Prostate gland (tissue), 2 donors: Measurements from ENCODE around the gene CD83. TPM values are rescaled to one million over a fixed set of nuclear protein-coding genes. Genes with fewer than 3 reads are reported as not detected.

Experiments
- DNase-seq: peaks from one replicate; pipeline ENCODE4 v3.0.0-alpha.2; 2019; ENCODE audit warnings: low spot score
- H3K27ac ChIP-seq, 2 donors: fragments of 200-600 bp; sonication (generic); 2 replicates each; pipeline ENCODE4 v1.5.1; 2017 to 2019
- H3K27me3 ChIP-seq: fragments of 200-600 bp; sonication (generic); replicated peaks from 2 replicates; pipeline ENCODE4 v1.5.1; 2019; ENCODE audit not compliant: insufficient read depth
- H3K36me3 ChIP-seq, 2 donors: fragments of 200-600 bp; sonication (generic); 1 replicate in 1 of 2; 2 replicates in 1 of 2; pipeline versions ENCODE4 v1.5.1 to v1.8.1; 2017 to 2019
- H3K4me1 ChIP-seq: fragments of 200-600 bp; sonication (generic); replicated peaks from 2 replicates; pipeline ENCODE4 v1.5.1; 2019
- H3K4me3 ChIP-seq, 2 donors: fragments of 200-600 bp; sonication (generic); 2 replicates each; pipeline ENCODE4 v1.5.1; 2017 to 2019
- H3K9me3 ChIP-seq: fragments of 200-600 bp; sonication (generic); 2 replicates; pipeline ENCODE4 v1.5.1; 2017
- POLR2A ChIP-seq: fragments of 450-650 bp; IDR thresholded peaks from one replicate; pipeline ENCODE4 v1.6.1; 2016; ENCODE audit warnings: antibody characterized with exemption, mild to moderate bottlenecking
- POLR2AphosphoS5 ChIP-seq: sonication (generic); formaldehyde crosslinking; IDR thresholded peaks from one replicate; pipeline ENCODE4 v1.6.1; 2017; ENCODE audit warnings: antibody characterized with exemption
- WGBS: methylation state at CpG from one replicate; pipeline ENCODE4 v1.1.5; 2018; 5-methylcytosine and 5-hydroxymethylcytosine counted together
- intact Hi-C: fragments of 100-400 bp; cut with DNase I; formaldehyde crosslinking; loops from one replicate; pipeline ENCODE4 v1.14.2; 2022
- total RNA-seq, 2 donors: library from RNA; depleted of rRNA; stranded (reverse); fragments of >200 nt; gene quantifications; one replicate each; pipeline ENCODE4 v1.1.0, GENCODE V29; 2016
- TF ChIP-seq, protein P1 (sequence below), 4 experiments: fragments of 200-600 bp in 2 of 4; fragments of 450-650 bp in 2 of 4; sonication (generic) in 2 of 4; IDR thresholded peaks; 1 replicate in 3 of 4; 2 replicates in 1 of 4; pipeline ENCODE4 v1.5.1; 2016 to 2019; ENCODE audit warnings: antibody characterized with exemption in 4 of 4, mild to moderate bottlenecking in 2 of 4, moderate library complexity in 2 of 4

The CD83 gene
- total RNA-seq, 2 donors from 2014 or later, result 5.5 to 5.7 TPM

DNA sequence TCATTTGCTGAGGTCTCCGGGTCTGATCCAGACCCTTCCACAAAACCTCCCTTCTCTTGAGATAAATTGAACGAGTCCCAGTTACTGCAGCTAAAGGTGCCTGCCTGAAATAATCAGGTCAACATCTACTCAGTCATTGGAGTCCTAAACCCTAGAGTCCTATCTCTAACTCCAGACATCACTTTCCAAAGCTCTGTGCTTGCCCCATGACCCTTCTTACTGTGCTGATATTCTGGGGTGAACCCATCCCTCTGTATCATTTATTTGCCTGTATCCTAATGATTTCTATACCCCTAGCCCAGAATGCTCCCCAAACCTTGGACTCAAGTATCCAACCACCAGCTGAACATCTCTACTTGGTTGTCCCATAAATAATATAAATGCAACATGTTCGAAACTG is 35.7 kb downstream of the CD83 start:
- no peak for TF ChIP-seq POLR2A
- TF ChIP-seq, protein P1, sequence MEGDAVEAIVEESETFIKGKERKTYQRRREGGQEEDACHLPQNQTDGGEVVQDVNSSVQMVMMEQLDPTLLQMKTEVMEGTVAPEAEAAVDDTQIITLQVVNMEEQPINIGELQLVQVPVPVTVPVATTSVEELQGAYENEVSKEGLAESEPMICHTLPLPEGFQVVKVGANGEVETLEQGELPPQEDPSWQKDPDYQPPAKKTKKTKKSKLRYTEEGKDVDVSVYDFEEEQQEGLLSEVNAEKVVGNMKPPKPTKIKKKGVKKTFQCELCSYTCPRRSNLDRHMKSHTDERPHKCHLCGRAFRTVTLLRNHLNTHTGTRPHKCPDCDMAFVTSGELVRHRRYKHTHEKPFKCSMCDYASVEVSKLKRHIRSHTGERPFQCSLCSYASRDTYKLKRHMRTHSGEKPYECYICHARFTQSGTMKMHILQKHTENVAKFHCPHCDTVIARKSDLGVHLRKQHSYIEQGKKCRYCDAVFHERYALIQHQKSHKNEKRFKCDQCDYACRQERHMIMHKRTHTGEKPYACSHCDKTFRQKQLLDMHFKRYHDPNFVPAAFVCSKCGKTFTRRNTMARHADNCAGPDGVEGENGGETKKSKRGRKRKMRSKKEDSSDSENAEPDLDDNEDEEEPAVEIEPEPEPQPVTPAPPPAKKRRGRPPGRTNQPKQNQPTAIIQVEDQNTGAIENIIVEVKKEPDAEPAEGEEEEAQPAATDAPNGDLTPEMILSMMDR (IDR thresholded peaks at IDR 0.05), result no peak
- Histone ChIP-seq H3K9me3 (no peaks in the 10 kb centered on the region), H3K36me3 (no peaks in the 10 kb centered on the region), H3K27ac (no peak overlapping the region), H3K4me3 (no peak overlapping the region), H3K4me1 (no peaks in the 10 kb centered on the region), H3K27me3 (no peaks in the 10 kb centered on the region)
- 92% methylated on average over 3 of the region's 3 CpGs for WGBS
- DNase-seq, result no peak
- intact Hi-C loops, result no loop called here

DNA sequence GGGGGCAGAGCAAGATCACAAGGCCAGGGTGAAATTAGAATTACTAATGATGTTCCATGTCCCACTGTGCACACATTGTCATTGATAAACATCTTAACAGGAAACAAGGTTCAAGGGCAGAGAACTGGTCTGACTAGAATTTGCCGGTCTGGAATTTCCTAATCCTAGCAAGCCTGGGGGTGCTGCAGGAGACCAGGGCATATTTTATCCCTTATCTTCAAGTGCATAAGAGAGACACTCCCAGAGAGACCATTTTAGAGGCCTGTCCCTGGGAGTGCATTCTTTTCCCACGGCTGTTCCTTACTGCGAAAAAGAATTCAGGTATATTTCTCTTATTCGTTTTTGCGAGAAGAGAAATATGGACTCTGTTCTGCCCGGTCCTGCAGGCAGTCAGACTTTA is 41.5 kb downstream of the CD83 start:
- Histone ChIP-seq H3K27ac (no peak overlapping the region), H3K4me1 (no peaks in the 10 kb centered on the region), H3K9me3 (no peaks in the 10 kb centered on the region), H3K27me3 (no peaks in the 10 kb centered on the region), H3K4me3 (no peak overlapping the region), H3K36me3 (no peaks in the 10 kb centered on the region)
- DNase-seq, result no peak
- WGBS, result 83% methylated on average over 6 of the region's 6 CpGs
- intact Hi-C loops, result no loop called here
- TF ChIP-seq, protein P1 (IDR thresholded peaks at IDR 0.05), result no peak
- no peak for TF ChIP-seq POLR2AphosphoS5
- TF ChIP-seq POLR2A, result no peak

DNA sequence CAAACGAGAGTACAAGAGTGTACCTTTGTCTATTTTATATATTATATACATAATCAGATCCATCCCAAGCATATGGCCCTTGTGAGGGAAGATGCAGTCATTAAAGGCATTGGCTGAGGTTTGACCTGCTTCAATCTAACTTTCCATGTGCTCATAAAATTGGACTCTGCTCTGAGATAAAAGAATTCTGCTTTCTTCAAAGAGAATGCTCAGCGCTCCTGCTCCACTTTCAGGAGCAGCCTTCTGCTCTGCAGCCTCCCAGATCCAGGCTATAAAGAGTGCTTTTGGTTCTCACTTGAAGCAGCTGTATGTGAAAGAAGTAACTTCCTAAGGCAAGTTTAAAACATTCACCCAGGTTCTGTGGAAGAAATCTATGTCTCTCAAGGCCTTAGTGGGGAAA is 45.3 kb downstream of the CD83 start:
- Histone ChIP-seq H3K27me3 (no peaks in the 10 kb centered on the region), H3K9me3 (no peaks in the 10 kb centered on the region), H3K36me3 (no peaks in the 10 kb centered on the region), H3K27ac (no peak overlapping the region), H3K4me3 (no peak overlapping the region), H3K4me1 (no peaks in the 10 kb centered on the region)
- DNase-seq, result no peak
- intact Hi-C loops, result no loop called here
- no peak for TF ChIP-seq POLR2A
- TF ChIP-seq, protein P1 (IDR thresholded peaks at IDR 0.05), result no peak
- no peak for TF ChIP-seq POLR2AphosphoS5
- WGBS, result 90% methylated on average over 2 of the region's 2 CpGs

DNA sequence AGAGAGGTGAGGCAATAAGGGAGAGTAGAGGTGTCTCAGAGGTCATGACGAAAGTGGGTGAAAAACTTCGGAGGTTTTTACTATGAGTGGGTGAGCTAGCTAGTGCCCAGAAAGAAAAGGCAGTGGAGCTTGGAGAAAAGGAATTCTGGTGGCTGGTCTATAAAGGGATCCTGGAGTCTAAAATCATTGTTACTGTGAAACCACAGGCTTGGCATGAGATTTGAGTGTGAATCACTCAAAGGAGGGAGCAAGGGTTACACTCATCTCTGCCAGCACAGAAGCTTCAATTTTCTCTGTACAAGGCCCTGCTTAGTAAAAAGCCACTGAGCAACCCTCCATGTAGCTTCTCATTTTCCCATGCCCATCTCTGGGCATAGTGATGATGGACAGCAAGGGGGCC is 47.5 kb downstream of the CD83 start:
- TF ChIP-seq POLR2AphosphoS5 (no peak), POLR2A (no peak)
- TF ChIP-seq, protein P1 (IDR thresholded peaks at IDR 0.05), result no peak
- no peaks in the 10 kb centered on the region for H3K9me3 ChIP-seq
- 88% methylated on average over 2 of the region's 2 CpGs for WGBS
- no peaks in the 10 kb centered on the region for H3K27me3 ChIP-seq
- H3K27ac ChIP-seq, result no peak overlapping the region
- H3K36me3 ChIP-seq, result no peaks in the 10 kb centered on the region
- no peak for DNase-seq
- H3K4me1 ChIP-seq, result no peaks in the 10 kb centered on the region
- intact Hi-C loops, result no loop called here
- no peak overlapping the region for H3K4me3 ChIP-seq

DNA sequence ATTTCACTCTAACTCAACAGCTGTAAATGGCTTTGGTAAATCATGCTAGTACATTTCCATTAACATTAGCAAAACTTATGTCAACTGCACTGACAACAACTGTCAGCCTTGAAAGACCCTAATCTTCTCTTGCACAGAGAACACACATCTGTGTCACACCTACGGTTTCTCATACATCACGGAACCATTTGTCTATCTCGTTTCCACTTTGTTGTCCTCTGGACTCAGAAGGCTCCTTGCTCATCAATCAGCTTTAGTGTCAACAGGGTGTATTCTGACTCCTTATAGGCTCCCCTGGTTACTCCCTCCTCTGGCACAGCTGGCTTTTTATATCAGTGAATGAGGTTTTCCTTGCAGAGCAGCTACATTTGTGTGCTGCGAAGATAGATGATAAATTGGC is 49.3 kb downstream of the CD83 start:
- Histone ChIP-seq H3K27me3 (no peaks in the 10 kb centered on the region), H3K27ac (no peak overlapping the region), H3K4me1 (no peaks in the 10 kb centered on the region), H3K9me3 (no peaks in the 10 kb centered on the region), H3K4me3 (no peak overlapping the region), H3K36me3 (no peaks in the 10 kb centered on the region)
- WGBS, result 79% methylated on average over 4 of the region's 4 CpGs
- intact Hi-C loops, result no loop called here
- DNase-seq, result no peak
- TF ChIP-seq POLR2AphosphoS5 (no peak), POLR2A (no peak)
- TF ChIP-seq, protein P1 (IDR thresholded peaks at IDR 0.05), result no peak
